D341Med (cell line): ENCODE results near the gene QPCTL.
"Not testable (repeated sequence)": the region's sequence is repeated elsewhere in the genome, so short reads cannot be mapped to it uniquely, and the experiment has no call there.

Experiments used
- DNase-seq: peaks from one replicate; pipeline ENCODE4 v3.0.0; 2012; ENCODE audit warnings: low spot score

QPCTL gene

DNA sequence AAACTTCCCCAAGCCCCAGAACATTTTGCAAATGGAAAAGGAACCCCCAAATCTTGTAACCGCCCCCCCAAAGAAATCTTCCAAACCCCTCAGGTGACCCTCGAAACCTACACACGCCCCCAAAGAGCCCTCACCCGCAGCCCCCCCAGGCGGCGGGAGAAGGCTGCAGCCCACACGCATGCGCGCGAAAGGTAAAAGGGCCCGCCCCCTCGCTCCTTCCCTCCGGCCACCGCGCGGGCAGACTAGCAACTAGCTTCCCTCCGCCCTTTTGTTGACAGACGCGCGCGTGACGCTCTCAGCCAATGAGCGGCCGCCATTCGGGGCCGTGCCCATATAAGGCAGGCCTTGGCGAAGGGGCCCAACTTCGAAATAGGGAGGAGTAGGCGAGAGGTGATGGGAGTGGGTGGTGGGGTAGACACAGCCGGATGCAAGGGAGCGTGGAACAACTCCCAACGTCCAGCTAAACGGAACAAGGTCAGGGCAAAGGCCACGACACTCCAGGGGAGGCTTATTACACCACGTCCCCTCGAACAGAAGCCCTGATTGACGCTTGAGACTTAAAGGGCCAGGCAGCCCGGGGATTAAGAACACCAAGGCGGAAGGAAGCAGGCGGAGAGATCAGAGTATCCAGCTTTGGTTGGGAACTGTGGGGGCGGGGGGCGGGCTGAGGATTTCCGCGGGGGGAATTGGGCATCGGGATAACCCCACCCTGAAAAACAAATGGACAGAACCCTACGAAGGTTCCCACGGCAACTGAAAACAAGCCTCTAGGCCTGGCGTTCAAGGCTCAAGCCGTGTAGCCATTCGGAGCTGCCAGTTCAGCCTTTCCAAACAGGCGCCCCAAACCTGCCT is 24.9 kb downstream of the QPCTL start:
- DNase-seq = peak; percentile 97

DNA sequence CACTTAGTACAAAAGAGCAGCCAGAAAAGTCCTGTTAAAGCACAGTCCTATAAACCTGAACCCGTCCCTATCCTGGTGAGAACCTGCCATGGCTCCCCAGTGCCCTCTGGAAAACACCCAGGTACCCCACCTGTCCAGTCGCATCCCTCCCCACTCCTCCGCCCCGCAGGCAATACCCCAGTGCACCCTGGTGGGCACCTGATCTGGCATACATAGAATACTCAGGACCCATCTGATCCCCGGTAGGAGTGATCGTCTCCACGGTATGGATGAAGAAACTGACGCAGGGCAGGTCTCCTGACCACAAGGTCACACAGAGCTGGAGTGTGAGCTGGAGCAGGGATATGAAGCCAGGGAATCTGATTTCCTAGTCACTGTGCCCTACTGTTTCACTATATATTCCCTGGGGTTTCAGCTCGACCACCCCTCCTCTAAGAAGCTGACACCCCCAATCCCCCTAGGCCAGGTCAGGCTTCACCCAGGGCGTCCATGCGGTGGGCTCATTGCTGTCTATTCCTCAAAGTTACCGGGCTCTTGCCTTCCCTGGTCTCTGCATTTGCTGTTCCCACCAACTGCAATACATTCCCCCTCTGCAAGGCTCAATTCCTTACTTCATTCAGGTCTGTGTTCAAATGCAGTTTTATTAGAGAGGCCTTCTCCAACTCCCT is 25.7 kb downstream of the QPCTL start:
- DNase-seq = no peak

DNA sequence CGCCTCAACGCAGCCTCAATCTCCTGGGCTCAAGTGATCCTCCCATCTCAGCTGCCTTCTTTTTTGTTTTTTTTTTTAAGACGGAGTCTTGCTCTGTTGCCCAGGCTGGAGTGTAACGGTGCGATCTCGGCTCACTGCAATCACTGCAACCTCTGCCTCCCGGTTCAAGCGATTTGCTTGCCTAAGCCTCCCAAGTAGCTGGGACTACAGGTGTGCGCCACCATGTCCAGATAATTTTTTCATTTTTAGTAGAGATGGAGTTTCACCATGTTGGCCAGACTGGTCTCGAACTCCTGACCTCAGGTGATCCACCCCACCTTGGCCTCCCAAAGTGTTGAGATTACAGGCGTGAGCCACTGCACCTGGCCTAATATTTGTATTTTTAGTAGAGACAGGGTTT is 27.6 kb downstream of the QPCTL start:
- not testable (repeated sequence) for DNase-seq

DNA sequence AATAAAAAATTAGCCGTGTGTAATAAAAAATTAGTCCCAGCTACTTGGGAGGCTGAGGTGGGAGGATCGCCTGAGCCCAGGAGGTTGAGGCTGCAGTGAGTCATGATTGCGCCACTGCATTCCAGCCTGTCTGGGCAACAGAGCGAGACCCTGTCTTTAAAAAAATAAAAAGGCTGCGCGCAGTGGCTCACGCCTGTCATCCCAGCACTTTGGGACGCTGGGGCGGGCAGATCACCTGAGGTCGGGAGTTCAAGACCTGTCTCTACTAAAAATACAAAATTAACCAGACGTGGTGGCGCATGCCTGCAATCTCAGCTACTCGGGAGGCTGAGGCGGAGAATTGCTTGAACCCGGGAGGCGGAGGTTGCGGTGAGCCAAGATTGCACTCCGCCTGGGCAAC is 36.2 kb downstream of the QPCTL start:
- DNase-seq = not testable (repeated sequence)

DNA sequence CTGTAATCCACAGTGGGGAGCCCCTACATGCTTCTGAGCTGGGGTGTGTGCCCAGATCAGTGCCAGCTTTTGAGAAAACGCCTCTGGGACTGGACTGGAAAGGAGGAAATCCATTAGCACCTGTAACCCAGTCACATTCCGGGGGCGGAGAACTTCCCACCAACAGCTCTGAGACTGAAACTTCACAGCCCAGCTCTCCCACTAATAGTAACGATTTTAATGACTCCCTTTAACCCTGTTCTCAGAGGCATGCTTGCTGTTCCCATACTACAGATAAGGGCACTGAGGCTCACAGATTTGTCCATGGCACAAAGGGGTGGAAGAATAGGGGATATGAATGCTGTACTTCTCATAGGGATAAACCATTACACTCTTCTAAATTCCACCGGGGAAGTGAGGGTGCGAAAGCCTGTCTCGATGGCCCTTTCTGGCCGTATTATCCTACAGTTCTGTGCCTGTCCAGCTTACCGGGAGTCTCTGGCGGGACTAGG is 37.4 kb downstream of the QPCTL start:
- DNase-seq = no peak

DNA sequence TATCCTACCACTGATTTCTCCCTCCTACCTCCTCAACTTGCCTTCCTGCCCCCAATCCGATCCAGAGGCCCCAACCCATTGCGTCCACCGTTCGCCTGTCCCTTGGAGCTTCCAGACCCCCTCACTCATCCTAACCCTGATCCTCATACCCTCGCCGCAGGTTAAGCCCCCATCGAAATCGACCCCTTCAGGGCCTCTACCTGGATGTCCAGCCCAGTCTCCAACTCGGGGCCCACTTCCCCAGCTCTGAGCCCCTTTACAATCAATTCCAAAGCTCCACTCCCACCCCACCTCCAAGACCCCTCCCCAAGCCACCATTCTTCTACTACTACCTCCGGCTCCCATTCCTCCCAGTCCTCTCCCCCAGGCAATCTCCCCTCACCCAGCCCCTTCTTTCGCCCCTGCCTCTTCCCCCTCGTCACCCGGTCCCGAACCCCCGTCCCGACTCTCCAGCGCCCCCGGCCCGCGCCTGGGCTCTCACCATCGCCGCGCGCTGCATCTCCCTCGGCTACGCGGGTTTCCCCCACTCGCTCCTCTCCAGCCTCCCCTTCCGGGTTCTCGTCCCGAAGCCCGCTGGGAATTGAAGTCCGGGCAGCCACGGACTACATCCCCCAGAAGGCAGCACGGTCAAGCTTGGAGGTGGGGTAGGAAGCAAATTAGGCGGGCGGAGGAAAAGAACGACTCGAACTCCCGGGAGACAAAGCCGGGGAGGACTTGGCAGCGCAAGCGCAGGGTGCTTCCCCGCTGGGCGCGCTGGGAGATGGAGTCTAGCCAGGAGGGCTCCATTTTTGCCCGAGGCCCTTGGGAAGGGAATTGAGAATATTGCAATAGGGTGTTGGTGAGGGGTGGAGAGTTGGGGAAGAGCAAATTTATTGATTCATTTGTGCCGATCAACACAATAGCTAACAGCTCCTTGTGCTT is 38.2 kb downstream of the QPCTL start, which contains the start of gene FBXO46:
Gene FBXO46 (minus strand): TSS at position 529 of the 921 bp plus-strand sequence. CDS start 17,401 bp downstream, outside the sequence.
- peak; percentile 97 for DNase-seq

DNA sequence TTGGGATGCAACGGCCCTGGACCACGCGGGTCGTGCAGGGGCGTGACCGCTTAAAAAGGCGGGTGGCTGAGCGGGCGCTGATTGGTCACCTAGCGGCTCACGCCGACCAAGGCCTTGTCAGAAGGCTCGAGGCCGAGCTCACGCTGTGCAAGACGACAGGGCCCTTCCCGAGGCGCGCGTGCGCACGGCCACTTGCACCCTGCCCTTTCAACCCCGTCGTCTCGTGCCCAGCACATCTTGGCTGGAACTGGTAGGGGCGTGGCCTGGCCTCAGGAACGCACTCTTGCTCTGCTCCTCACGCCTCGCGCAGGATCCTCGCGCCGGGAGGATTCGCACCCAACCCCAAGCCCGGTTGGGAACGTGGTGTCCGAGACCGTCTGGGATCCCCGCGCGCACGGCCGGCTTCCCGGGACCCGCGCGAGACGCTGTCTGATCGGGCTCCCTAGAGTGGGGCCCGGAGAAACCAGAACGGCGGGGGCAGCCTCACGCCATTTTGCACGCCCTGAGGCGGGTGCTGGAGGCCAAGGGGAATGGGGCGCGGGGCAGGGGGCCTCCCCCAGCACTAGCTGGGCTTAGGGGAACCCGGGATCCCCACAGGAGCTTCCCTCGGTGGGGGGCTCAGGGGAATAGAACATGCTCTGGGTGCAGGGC is 40.8 kb downstream of the QPCTL start, which contains the start of gene MEIOSIN:
Gene MEIOSIN (plus strand): TSS at position 280 of the 651 bp plus-strand sequence. CDS start 1,938 bp downstream, outside the sequence.
- DNase-seq = no peak

DNA sequence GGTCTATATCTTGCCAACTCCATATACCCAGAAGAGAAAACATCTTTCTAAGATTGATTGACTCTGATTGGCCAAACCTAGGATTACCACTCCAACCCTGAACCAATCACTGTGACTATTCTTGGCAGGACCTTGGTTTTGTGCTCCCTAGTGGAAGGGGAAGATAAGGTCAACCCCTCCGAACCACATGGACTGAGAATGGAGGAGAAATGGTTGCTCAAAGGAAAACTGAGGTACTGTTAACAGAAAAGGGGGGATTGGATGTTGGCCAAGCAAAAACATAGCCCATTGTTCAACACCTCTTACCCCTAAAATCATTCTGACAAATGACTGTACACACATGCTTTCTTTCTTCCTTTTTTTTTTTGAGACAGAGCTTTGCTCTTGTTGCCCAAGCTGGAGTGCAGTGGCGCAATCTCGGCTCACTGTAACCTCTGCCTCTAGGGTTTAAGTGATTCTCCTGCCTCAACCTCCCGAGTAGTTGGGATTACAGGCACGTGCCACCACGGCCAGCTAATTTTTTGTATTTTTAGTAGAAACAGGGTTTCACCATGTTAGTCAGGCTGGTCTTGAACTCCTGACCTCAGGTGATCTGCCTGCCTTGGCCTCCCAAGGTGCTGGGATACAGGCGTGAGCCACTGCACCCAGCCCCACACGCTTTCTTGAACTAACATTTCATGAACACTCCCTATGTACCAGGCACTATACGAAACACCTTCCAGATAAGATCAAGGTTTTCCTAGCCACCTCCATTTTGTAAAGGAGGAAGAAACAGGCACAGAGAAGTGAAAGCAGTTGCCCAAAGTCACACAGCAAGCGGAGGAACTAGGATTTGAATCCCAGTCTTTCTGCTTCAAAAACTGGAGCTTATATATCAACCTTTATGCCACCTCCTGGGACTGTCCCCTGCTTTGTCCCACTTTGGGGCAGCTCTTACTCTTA is 47.3 kb downstream of the QPCTL start:
- DNase-seq = no peak

DNA sequence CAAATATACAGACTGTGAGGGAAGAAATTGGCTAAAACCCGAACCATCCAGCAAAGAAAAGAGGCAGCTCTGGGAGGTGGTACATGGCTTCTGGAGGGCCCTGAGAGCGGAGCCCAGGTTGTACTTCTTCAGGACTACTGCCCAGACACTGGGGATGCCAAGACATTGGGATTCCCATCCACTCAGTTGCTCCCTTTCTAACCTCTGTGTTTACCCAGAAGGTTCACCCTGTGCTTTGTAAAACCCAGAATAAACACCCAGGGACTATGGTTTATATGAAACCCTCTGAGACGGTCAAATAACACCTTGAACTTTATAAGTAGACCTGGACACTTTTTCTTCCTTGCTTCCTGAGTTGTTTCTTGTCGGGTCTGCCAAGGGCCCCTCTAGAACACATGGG is 50.5 kb downstream of the QPCTL start:
- DNase-seq = no peak

DNA sequence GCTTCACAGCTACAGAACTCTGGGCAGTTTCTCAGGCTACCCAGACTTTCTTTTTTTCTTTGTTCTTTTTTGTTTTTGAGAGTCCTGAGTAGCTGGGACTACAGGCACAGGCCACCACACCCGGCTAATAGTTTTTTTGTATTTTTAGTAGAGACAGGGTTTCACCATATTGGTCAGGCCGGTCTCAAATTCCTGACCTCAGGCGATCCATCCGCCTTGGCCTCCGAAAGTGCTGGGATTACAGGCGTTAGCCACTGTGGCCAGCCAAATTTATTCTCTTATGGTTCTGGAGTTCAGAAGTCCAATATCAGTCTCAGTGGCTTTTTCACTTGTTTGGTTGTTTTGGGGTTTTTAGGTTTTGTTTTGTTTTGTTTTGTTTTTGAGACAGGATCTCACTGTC is 53.1 kb downstream of the QPCTL start:
- no peak for DNase-seq

DNA sequence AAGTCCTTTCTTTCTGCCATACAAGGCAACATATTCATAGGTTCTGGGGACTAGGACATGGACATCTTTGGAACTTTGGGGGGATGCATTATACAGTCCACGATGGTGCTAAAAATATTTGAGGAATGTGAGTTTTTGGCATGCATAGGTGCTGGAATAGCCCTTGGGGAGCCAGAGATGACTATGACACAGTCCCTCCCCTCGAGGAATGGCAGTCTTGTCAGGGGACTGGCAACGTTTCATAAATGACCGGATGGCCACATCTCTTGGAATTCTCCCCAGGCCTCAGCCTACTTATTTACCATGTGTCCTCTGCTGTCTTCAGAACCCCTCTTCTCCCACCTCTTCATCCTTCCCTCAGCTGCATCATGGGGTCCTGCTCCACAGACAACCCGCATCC is 54.4 kb downstream of the QPCTL start:
- DNase-seq = no peak

DNA sequence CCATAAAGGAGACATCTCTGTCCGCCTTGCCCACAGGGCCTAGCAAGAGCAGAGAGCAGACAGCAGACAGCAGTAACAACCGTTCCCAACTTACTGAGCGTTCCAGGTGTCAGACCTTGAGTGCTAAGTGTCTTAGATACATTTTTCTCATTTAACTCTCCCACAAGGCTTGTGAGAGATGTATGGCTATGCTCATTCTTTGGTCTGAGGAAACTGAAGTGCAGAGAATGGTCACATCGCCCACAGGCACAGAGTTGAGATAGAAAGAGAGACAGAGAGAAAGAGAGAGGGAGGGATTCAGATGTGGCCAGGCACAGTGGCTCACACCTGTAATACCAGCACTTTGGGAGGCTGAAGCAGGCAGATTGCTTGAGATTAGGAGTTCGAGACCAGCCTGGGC is 55.0 kb downstream of the QPCTL start:
- no peak for DNase-seq

DNA sequence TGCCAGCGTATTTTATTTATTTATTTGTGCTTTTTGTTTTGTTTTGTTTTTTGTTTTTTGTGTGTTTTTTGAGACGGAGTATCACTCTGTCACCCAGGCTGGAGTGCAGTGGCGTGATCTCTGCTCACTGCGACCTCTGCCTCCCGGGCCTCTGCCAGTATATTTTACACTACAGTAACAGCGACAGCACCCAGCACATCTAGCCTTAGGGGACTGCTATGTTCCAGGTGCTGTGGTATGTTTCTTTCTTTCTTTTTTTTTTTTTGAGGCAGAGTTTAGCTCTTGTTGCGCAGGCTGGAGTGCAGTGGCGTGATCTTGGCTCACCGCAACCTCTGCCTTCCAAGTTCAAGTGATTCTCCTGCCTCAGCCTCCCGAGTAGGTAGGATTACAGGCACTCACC is 59.0 kb downstream of the QPCTL start:
- DNase-seq = not testable (repeated sequence)

DNA sequence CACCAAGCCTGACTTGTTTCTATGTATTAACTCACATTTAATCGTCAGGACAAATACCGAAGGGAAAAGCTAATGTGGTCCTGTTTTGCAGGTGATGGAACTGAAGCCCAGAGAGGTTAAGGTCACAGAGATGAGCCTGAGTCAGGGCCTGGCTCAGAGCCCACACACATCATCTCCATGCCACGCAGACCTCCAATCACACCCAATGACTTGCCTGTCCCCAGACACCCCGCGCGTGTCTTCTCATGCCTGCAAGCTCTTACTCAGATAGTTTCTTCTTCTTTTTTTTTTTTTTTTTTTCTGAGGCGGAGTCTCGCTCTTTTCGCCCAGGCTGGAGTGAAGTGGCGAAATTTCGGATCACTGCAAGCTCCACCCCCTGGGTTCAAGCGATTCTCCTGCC is 60.2 kb downstream of the QPCTL start:
- no peak for DNase-seq

DNA sequence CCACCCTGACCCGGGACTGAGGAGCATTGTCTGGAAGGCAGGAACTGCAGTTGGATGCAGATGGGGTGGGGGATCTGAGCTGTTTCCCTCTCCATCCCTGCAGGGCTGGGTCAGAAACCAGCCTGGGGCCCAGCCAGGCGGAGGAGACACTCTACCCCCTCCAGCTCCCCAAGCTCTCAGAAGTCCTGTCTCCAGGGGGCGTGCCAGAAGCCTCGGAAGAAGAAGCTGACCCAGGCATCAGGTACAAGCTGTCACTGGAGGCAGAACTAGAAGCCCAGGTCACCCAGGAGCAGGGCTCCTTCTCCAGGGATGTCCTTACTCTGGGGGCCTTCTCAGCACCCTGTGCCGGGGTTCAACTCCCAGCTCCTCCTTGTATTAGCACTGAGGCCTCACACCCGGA is 61.1 kb downstream of the QPCTL start:
- DNase-seq = no peak
